Central memory CD8-positive, alpha-beta T cell (primary cell): ENCODE measurements around the gene TMPRSS13.
"Not testable (repeated sequence)": the region's sequence is repeated elsewhere in the genome, so short reads cannot be mapped to it uniquely, and the experiment has no call there.

Source experiments
- ATAC-seq: fragments of 150-1000 bp; cut with Tn5 transposase; replicated peaks from 2 replicates; pipeline ENCODE4 v1.10.0; 2022; ENCODE audit warnings: mild to moderate bottlenecking, moderate FRiP score, moderate number of reproducible peaks; ENCODE audit not compliant: poor library complexity, severe bottlenecking; ENCODE audit errors: extremely low read depth
- DNase-seq, 2 donors: peaks; one replicate each; pipeline ENCODE4 v3.0.0; 2021; ENCODE audit warnings: low spot score in 2 of 2
- H3K27ac Mint-ChIP-seq: one replicate; pipeline ENCODE4 v1.8.0; 2022; ENCODE audit warnings: low read depth, mild to moderate bottlenecking, moderate library complexity, mixed read lengths
- H3K27me3 Mint-ChIP-seq: one replicate; pipeline ENCODE4 v1.8.0; 2022; ENCODE audit warnings: mixed read lengths
- H3K36me3 Mint-ChIP-seq: one replicate; pipeline ENCODE4 v1.8.0; 2022; ENCODE audit warnings: mild to moderate bottlenecking, moderate library complexity, mixed read lengths; ENCODE audit not compliant: insufficient read depth
- H3K4me1 Mint-ChIP-seq: one replicate; pipeline ENCODE4 v1.8.0; 2022; ENCODE audit warnings: mixed read lengths
- H3K4me3 Mint-ChIP-seq: one replicate; pipeline ENCODE4 v1.8.0; 2022; ENCODE audit warnings: mild to moderate bottlenecking, moderate library complexity, mixed read lengths
- H3K9me3 Mint-ChIP-seq: one replicate; pipeline ENCODE4 v1.8.0; 2022; ENCODE audit warnings: mixed read lengths

Gene TMPRSS13

GRCh38 chr11:117929142-117929915 lies at the start of gene TMPRSS13:
TSS of gene TMPRSS13 (minus strand) at chr11:117929402. CDS start at chr11:117929307, 95 bp downstream.
- Mint-ChIP-seq H3K4me3 (peak within 1 kb of the TSS; percentile 62), H3K4me1 (peaks cover 57% of the 10 kb centered on the region), H3K9me3 (no peaks in the 10 kb centered on the region), H3K27ac (peak within 1 kb of the TSS; percentile 82), H3K36me3 (peaks cover 7% of the 10 kb centered on the region), H3K27me3 (no peaks in the 10 kb centered on the region)
- ATAC-seq (no peak), DNase-seq (no peak)

- no peaks in the 10 kb centered on the region for H3K9me3 Mint-ChIP-seq
- peak overlapping the region; percentile 61 for H3K4me3 Mint-ChIP-seq
- DNase-seq (no peak), ATAC-seq (no peak)
- H3K27me3 Mint-ChIP-seq = no peaks in the 10 kb centered on the region
- peaks cover 71% of the 10 kb centered on the region for H3K4me1 Mint-ChIP-seq
- H3K27ac Mint-ChIP-seq = peak overlapping the region; percentile 47
- peaks cover 5% of the 10 kb centered on the region for H3K36me3 Mint-ChIP-seq
Observed at GRCh38 chr11:117978991-117979390, 49.8 kb upstream of the TMPRSS13 start.

GRCh38 chr11:117978291-117978910 lies 49.2 kb upstream of the TMPRSS13 start:
- not testable (repeated sequence) for H3K27ac Mint-ChIP-seq, DNase-seq, ATAC-seq, H3K4me3 Mint-ChIP-seq, H3K27me3 Mint-ChIP-seq, H3K36me3 Mint-ChIP-seq, H3K9me3 Mint-ChIP-seq
- peaks cover 68% of the 10 kb centered on the region for H3K4me1 Mint-ChIP-seq

DNA sequence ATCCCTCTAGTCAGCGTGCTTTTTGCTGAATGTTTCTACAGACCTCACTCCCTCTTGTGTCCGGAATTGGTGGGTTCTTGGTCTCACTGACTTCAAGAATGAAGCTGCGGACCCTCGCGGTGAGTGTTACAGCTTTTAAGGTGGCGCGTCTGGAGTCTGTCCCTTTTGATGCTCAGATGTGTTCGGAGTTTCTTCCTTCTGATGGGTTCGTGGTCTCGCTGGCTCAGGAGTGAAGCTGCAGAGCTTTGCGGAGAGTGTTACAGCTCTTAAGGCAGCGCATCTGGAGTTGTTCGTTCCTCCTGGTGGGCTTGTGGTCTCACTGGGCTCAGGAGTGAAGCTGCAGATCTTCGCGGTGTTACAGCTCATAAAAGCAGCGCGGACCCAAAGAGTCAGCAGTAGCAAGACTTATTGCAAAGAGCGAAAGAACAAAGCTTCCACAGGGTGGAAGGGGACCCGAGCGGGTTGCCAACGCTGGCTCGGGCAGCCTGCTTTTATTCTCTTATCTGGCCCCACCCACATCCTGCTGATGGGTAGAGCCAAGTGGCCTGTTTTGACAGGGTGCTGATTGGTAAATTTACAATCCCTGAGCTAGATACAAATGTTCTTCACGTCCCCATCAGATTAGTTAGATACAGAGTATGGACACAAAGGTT lies 48.5 kb upstream of the TMPRSS13 start:
- H3K27ac Mint-ChIP-seq, DNase-seq, H3K4me3 Mint-ChIP-seq, H3K27me3 Mint-ChIP-seq, H3K9me3 Mint-ChIP-seq, ATAC-seq, H3K36me3 Mint-ChIP-seq: not testable (repeated sequence)
- peaks cover 68% of the 10 kb centered on the region for H3K4me1 Mint-ChIP-seq

GRCh38 chr11:117977029-117977428 lies 47.8 kb upstream of the TMPRSS13 start:
- Mint-ChIP-seq H3K36me3 (peaks cover 4% of the 10 kb centered on the region), H3K4me3 (no peak overlapping the region), H3K9me3 (no peaks in the 10 kb centered on the region), H3K27ac (no peak overlapping the region), H3K27me3 (no peaks in the 10 kb centered on the region), H3K4me1 (peaks cover 73% of the 10 kb centered on the region)
- DNase-seq = no peak
- no peak for ATAC-seq

- Mint-ChIP-seq H3K4me1 (peaks cover 71% of the 10 kb centered on the region), H3K27ac (no peak overlapping the region), H3K27me3 (no peaks in the 10 kb centered on the region), H3K9me3 (no peaks in the 10 kb centered on the region), H3K4me3 (no peak overlapping the region), H3K36me3 (peaks cover 4% of the 10 kb centered on the region)
- no peak for ATAC-seq
- DNase-seq = no peak
Observed at GRCh38 chr11:117976445-117976844, 47.2 kb upstream of the TMPRSS13 start.

DNA sequence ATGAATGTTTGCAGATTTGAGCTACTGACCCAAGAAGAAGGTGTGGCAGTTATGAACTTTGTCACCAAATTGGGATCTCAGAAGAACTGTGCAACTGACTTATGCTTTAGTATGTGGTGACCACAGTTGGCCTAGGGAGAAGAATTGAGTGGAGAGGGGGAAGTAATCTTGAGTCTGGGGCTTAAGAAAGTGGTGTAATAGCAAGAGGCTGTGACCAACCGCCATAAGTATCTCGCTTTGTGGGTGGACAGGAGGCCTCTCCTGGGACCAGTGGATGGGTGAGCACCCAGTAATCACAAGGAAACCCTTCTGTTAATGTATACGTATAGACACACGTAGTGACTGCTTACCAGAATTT lies 44.3 kb upstream of the TMPRSS13 start:
- no peaks in the 10 kb centered on the region for H3K9me3 Mint-ChIP-seq
- H3K4me3 Mint-ChIP-seq = peak overlapping the region; percentile 51
- H3K27me3 Mint-ChIP-seq = no peaks in the 10 kb centered on the region
- no peak overlapping the region for H3K27ac Mint-ChIP-seq
- no peak for DNase-seq
- peaks cover 82% of the 10 kb centered on the region for H3K4me1 Mint-ChIP-seq
- ATAC-seq = no peak
- H3K36me3 Mint-ChIP-seq = no peaks in the 10 kb centered on the region

DNA sequence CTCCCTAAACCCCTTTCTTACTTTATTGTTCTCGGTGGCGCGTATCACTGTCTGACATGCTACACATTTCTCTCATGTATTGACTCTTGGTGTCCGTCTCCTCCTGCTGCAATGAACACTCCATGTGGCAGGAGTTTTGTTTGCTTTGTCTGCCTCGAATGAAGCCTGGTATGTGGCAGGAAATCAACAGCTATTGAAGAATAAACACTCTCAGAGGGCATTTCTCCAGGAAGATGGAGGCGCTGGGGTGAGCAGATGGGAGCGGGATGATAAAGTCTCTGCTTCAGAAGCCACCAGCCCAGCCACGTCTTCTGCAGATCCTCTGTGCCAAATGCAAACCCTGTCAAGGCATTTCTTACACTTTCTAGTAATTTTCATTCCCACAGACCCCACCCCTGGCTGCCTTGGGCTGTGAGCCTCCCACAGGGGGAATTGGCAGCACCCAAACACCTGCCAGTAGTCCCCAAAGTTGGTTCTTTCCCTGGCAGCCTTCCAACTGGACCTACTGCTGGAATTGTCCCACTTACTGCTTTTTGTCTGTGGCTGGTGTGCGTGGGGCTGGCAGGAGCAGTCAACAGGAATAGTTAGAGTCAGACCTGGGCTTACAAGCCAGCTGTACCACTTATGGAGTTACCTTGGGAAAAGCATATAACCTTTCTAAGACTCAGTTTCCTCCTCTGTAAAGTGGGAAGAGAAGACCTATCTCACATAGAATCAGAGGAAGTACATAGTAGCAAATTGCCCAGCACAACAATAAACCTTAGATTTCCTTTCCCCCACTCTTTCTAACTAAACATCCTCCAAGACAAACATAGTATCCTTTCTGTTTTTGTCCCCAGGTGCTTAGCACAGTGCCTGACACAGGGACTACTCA lies 43.7 kb upstream of the TMPRSS13 start:
- DNase-seq (no peak), ATAC-seq (no peak)
- H3K27ac Mint-ChIP-seq = no peak overlapping the region
- H3K27me3 Mint-ChIP-seq = no peaks in the 10 kb centered on the region
- no peaks in the 10 kb centered on the region for H3K36me3 Mint-ChIP-seq
- H3K4me3 Mint-ChIP-seq = peak overlapping the region; percentile 51
- H3K9me3 Mint-ChIP-seq = no peaks in the 10 kb centered on the region
- peaks cover 83% of the 10 kb centered on the region for H3K4me1 Mint-ChIP-seq

DNA sequence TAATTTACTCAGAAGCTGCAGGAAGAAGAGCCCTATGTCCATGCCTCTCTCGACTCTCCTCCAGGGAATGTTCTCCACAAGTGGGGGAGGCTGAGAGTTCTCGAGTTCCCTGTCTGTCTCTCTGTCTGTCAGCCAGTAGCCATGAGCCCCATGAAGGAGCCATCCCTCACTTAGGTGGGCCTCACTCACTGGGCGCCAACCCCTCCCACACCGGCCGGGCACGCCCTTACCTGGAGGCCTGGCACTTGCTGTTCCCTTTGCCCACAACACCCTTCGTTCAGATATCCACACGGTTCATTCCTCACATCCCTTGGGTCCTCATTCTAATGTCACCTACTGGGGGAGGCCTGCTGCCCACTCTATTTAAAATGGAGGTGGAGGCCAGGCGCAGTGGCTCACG lies 42.8 kb upstream of the TMPRSS13 start:
- Mint-ChIP-seq H3K27me3 (no peaks in the 10 kb centered on the region), H3K4me3 (peak overlapping the region; percentile 4), H3K36me3 (no peaks in the 10 kb centered on the region), H3K27ac (no peak overlapping the region), H3K4me1 (peaks cover 80% of the 10 kb centered on the region), H3K9me3 (no peaks in the 10 kb centered on the region)
- DNase-seq (no peak), ATAC-seq (no peak)

- DNase-seq (no peak), ATAC-seq (peak; percentile 18)
- no peaks in the 10 kb centered on the region for H3K9me3 Mint-ChIP-seq
- H3K27ac Mint-ChIP-seq = peak overlapping the region; percentile 73
- no peaks in the 10 kb centered on the region for H3K27me3 Mint-ChIP-seq
- H3K4me3 Mint-ChIP-seq = peak overlapping the region; percentile 63
- no peaks in the 10 kb centered on the region for H3K36me3 Mint-ChIP-seq
- peaks cover 68% of the 10 kb centered on the region for H3K4me1 Mint-ChIP-seq
Observed at GRCh38 chr11:117970400-117971024, 41.3 kb upstream of the TMPRSS13 start.

- no peak for DNase-seq
- H3K4me1 Mint-ChIP-seq = peaks cover 60% of the 10 kb centered on the region
- H3K4me3 Mint-ChIP-seq = peak overlapping the region; percentile 63
- ATAC-seq = peak; percentile 64
- H3K36me3 Mint-ChIP-seq = no peaks in the 10 kb centered on the region
- no peaks in the 10 kb centered on the region for H3K27me3 Mint-ChIP-seq
- no peaks in the 10 kb centered on the region for H3K9me3 Mint-ChIP-seq
- H3K27ac Mint-ChIP-seq = peak overlapping the region; percentile 73
Observed at GRCh38 chr11:117969160-117969991, 40.2 kb upstream of the TMPRSS13 start.
